Right kidney (tissue), 1 donor: ENCODE data around the gene CHSY3.
"Not testable (repeated sequence)": the region's sequence is repeated elsewhere in the genome, so short reads cannot be mapped to it uniquely, and the experiment has no call there.

ENCODE experiments used
- DNase-seq: peaks from one replicate; pipeline ENCODE4 v3.0.0-alpha.2; 2016

Gene CHSY3

GRCh38 chr5:130168211-130168610 is 263.9 kb downstream of the CHSY3 start:
- no peak for DNase-seq

GRCh38 chr5:130171699-130172098 is 267.4 kb downstream of the CHSY3 start:
- no peak for DNase-seq

- no peak for DNase-seq
Observed at GRCh38 chr5:130183115-130183514, 278.9 kb downstream of the CHSY3 start.

- DNase-seq: no peak
Observed at GRCh38 chr5:130189961-130190360, 285.7 kb downstream of the CHSY3 start.

- DNase-seq: no peak
Observed at GRCh38 chr5:130198927-130199326, 294.7 kb downstream of the CHSY3 start.

- no peak for DNase-seq
Observed at GRCh38 chr5:130206686-130207085, 302.4 kb downstream of the CHSY3 start.

- no peak for DNase-seq
Observed at GRCh38 chr5:130213607-130214006, 309.3 kb downstream of the CHSY3 start.

- no peak for DNase-seq
Observed at GRCh38 chr5:130216286-130216685, 312.0 kb downstream of the CHSY3 start.

- DNase-seq: no peak
Observed at GRCh38 chr5:130222573-130222972, 318.3 kb downstream of the CHSY3 start.

GRCh38 chr5:130226556-130226955 is 322.3 kb downstream of the CHSY3 start:
- DNase-seq: not testable (repeated sequence)

GRCh38 chr5:130227699-130228098 is 323.4 kb downstream of the CHSY3 start:
- no peak for DNase-seq

- no peak for DNase-seq
Observed at GRCh38 chr5:130231786-130232185, 327.5 kb downstream of the CHSY3 start.

- DNase-seq: no peak
Observed at GRCh38 chr5:130234816-130235215, 330.6 kb downstream of the CHSY3 start.
